Neural progenitor cell (in vitro differentiated cells): Measurements from ENCODE around the gene NOB1. TPM values are rescaled to one million over a fixed set of nuclear protein-coding genes. Genes with fewer than 3 reads are reported as not detected.

Experiments
- DNase-seq: peaks from one replicate; pipeline ENCODE4 v3.0.0-alpha.2; 2016; ENCODE audit warnings: low spot score
- H2AFZ ChIP-seq: fragments of 200-600 bp; sonication (generic); replicated peaks from 2 replicates; pipeline ENCODE4 v1.6.1; 2016; ENCODE audit warnings: antibody characterized with exemption
- H3F3A ChIP-seq: fragments of 200-600 bp; sonication (generic); 2 replicates; pipeline ENCODE4 v1.6.1; 2016; ENCODE audit warnings: antibody characterized with exemption, low read depth
- H3K27ac ChIP-seq: fragments of 200-600 bp; sonication (generic); 2 replicates; pipeline ENCODE4 v1.5.1; 2016; ENCODE audit warnings: mild to moderate bottlenecking
- H3K27me3 ChIP-seq: fragments of 200-600 bp; sonication (generic); 2 replicates; pipeline ENCODE4 v1.6.1; 2016; ENCODE audit warnings: mild to moderate bottlenecking, moderate library complexity
- H3K36me3 ChIP-seq: fragments of 200-600 bp; sonication (generic); 2 replicates; pipeline ENCODE4 v1.5.1; 2016
- H3K4me1 ChIP-seq: fragments of 200-600 bp; sonication (generic); 2 replicates; pipeline ENCODE4 v1.6.1; 2016; ENCODE audit warnings: mixed run types
- H3K4me2 ChIP-seq: fragments of 200-600 bp; sonication (generic); 2 replicates; pipeline ENCODE4 v1.6.1; 2016
- H3K4me3 ChIP-seq: fragments of 200-600 bp; sonication (generic); 2 replicates; pipeline ENCODE4 v1.5.1; 2016
- H3K79me2 ChIP-seq: fragments of 200-600 bp; sonication (generic); 2 replicates; pipeline ENCODE4 v1.6.1; 2016; ENCODE audit warnings: low read depth
- H3K9ac ChIP-seq: fragments of 200-600 bp; sonication (generic); 2 replicates; pipeline ENCODE4 v1.6.1; 2016
- H3K9me3 ChIP-seq: fragments of 200-600 bp; sonication (generic); 2 replicates; pipeline ENCODE4 v1.5.1; 2016; ENCODE audit warnings: low read depth
- H4K20me1 ChIP-seq: fragments of 200-600 bp; sonication (generic); 2 replicates; pipeline ENCODE4 v1.6.1; 2016; ENCODE audit warnings: low read depth
- H3K27ac Mint-ChIP-seq: 3 replicates; pipeline ENCODE4 v1.8.0; 2021; ENCODE audit warnings: mixed read lengths
- H3K27me3 Mint-ChIP-seq: 2 replicates; pipeline ENCODE4 v1.8.0; 2022; ENCODE audit warnings: low read depth, mild to moderate bottlenecking, inconsistent platforms, moderate library complexity, mixed read lengths; ENCODE audit not compliant: insufficient read depth
- H3K36me3 Mint-ChIP-seq: 3 replicates; pipeline ENCODE4 v1.8.0; 2021; ENCODE audit warnings: mixed read lengths
- H3K4me1 Mint-ChIP-seq: 3 replicates; pipeline ENCODE4 v1.8.0; 2021; ENCODE audit warnings: mixed read lengths
- H3K4me3 Mint-ChIP-seq: 3 replicates; pipeline ENCODE4 v1.8.0; 2021; ENCODE audit warnings: mild to moderate bottlenecking, moderate library complexity, mixed read lengths
- H3K9me3 Mint-ChIP-seq: 3 replicates; pipeline ENCODE4 v1.8.0; 2020; ENCODE audit warnings: mixed read lengths
- CTCF ChIP-seq: fragments of 200-600 bp; sonication (generic); IDR thresholded peaks from 2 replicates; pipeline ENCODE4 v1.5.1; 2017; ENCODE audit warnings: antibody characterized with exemption, mild to moderate bottlenecking
- EZH2 ChIP-seq: fragments of 200-600 bp; sonication (generic); IDR thresholded peaks from 2 replicates; pipeline ENCODE4 v1.6.1; 2017; ENCODE audit warnings: antibody characterized with exemption, mild to moderate bottlenecking, moderate library complexity
- EZH2phosphoT487 ChIP-seq: fragments of 200-600 bp; sonication (generic); IDR thresholded peaks from 2 replicates; pipeline ENCODE4 v1.6.1; 2017; ENCODE audit warnings: antibody characterized with exemption
- total RNA-seq: library from RNA; depleted of rRNA; stranded (reverse); fragments of >200 nt; gene quantifications from 2 replicates; pipeline ENCODE4 v1.2.3, GENCODE V29; 2015; ENCODE audit warnings: low replicate concordance

Gene NOB1
- total RNA-seq, 1 donor from 2014 or later, result 30.3 TPM

GRCh38 chr16:69709456-69710084 is 45.2 kb downstream of the NOB1 start:
- no peaks in the 10 kb centered on the region for H3K9me3 ChIP-seq
- TF ChIP-seq EZH2phosphoT487 (no peak), CTCF (peak; percentile 80)
- no peak overlapping the region for H3K9ac ChIP-seq
- H4K20me1 ChIP-seq, result no peaks in the 10 kb centered on the region
- H3F3A ChIP-seq, result peaks cover 11% of the 10 kb centered on the region
- Mint-ChIP-seq H3K9me3 (no peaks in the 10 kb centered on the region), H3K4me1 (peaks cover 4% of the 10 kb centered on the region), H3K27me3 (peaks cover 1% of the 10 kb centered on the region), H3K36me3 (no peaks in the 10 kb centered on the region), H3K4me3 (no peak overlapping the region), H3K27ac (no peak overlapping the region)
- no peaks in the 10 kb centered on the region for H3K36me3 ChIP-seq
- no peak overlapping the region for H3K4me3 ChIP-seq
- H3K79me2 ChIP-seq, result no peaks in the 10 kb centered on the region
- no peaks in the 10 kb centered on the region for H3K27me3 ChIP-seq
- no peaks in the 10 kb centered on the region for H3K4me1 ChIP-seq
- H3K27ac ChIP-seq, result peak overlapping the region; percentile 18
- DNase-seq, result peak; percentile 77
- H3K4me2 ChIP-seq, result no peak overlapping the region
- no peak overlapping the region for H2AFZ ChIP-seq

GRCh38 chr16:69707920-69708683 is 46.6 kb downstream of the NOB1 start:
- no peak for TF ChIP-seq EZH2phosphoT487
- TF ChIP-seq EZH2, result no peak
- no peak for TF ChIP-seq CTCF
- H3K4me2 ChIP-seq, result no peak overlapping the region
- H3K27me3 ChIP-seq, result no peaks in the 10 kb centered on the region
- no peaks in the 10 kb centered on the region for H4K20me1 ChIP-seq
- no peaks in the 10 kb centered on the region for H3K9me3 ChIP-seq
- no peak overlapping the region for H2AFZ ChIP-seq
- H3K27me3 Mint-ChIP-seq, result no peaks in the 10 kb centered on the region
- H3K4me1 ChIP-seq, result no peaks in the 10 kb centered on the region
- H3K27ac ChIP-seq, result no peak overlapping the region
- no peaks in the 10 kb centered on the region for H3K79me2 ChIP-seq
- H3K4me3 Mint-ChIP-seq, result no peak overlapping the region
- H3K4me3 ChIP-seq, result no peak overlapping the region
- H3K27ac Mint-ChIP-seq, result no peak overlapping the region
- H3K4me1 Mint-ChIP-seq, result peaks cover 4% of the 10 kb centered on the region
- H3K9me3 Mint-ChIP-seq, result no peaks in the 10 kb centered on the region
- H3K36me3 ChIP-seq, result no peaks in the 10 kb centered on the region
- peaks cover 15% of the 10 kb centered on the region for H3F3A ChIP-seq
- no peaks in the 10 kb centered on the region for H3K36me3 Mint-ChIP-seq
- no peak overlapping the region for H3K9ac ChIP-seq
- no peak for DNase-seq

GRCh38 chr16:69706975-69707340 is 47.8 kb downstream of the NOB1 start:
- H3K4me1 ChIP-seq, result no peaks in the 10 kb centered on the region
- no peak overlapping the region for H3K4me3 ChIP-seq
- Mint-ChIP-seq H3K36me3 (no peaks in the 10 kb centered on the region), H3K27me3 (no peaks in the 10 kb centered on the region), H3K4me3 (no peak overlapping the region), H3K9me3 (no peaks in the 10 kb centered on the region), H3K27ac (no peak overlapping the region), H3K4me1 (peaks cover 4% of the 10 kb centered on the region)
- H3K9ac ChIP-seq, result no peak overlapping the region
- H3F3A ChIP-seq, result peaks cover 15% of the 10 kb centered on the region
- no peak overlapping the region for H3K4me2 ChIP-seq
- no peaks in the 10 kb centered on the region for H3K79me2 ChIP-seq
- H3K9me3 ChIP-seq, result no peaks in the 10 kb centered on the region
- H3K27me3 ChIP-seq, result no peaks in the 10 kb centered on the region
- TF ChIP-seq CTCF, result no peak
- no peak for TF ChIP-seq EZH2
- TF ChIP-seq EZH2phosphoT487, result no peak
- no peak for DNase-seq
- no peak overlapping the region for H2AFZ ChIP-seq
- H3K27ac ChIP-seq, result no peak overlapping the region
- no peaks in the 10 kb centered on the region for H3K36me3 ChIP-seq
- no peaks in the 10 kb centered on the region for H4K20me1 ChIP-seq
